K562 (cell line): ENCODE measurements around the gene IL13. TPM values are rescaled to one million over a fixed set of nuclear protein-coding genes. Genes with fewer than 3 reads are reported as not detected.
A peak's percentile ranks its signal among the peaks of the same experiment; 100 is the strongest.

Source experiments
- ATAC-seq: fragments of 200-7000 bp; cut with Tn5 transposase; 3 replicates; pipeline ENCODE4 v1.9.1; 2020; ENCODE audit warnings: moderate library complexity
- BruUV-seq: library from RNA; stranded (reverse); fragments of 400-500 nt; replicated peaks from 2 replicates; lab custom pipeline; 2021; lab: Mats Ljungman, UMichigan
- CTCF ChIA-PET: fragments of 300-600 bp; formaldehyde crosslinking; extraction: SDS; loops from one replicate; lab custom pipeline; 2021; ENCODE audit warnings: low intra/inter-chr PET ratio; lab: Yijun Ruan, JAX
- POLR2A ChIA-PET: fragments of 300-600, 350-650 bp; sonication (Branson Sonifier 250); formaldehyde crosslinking; extraction: SDS; loops from one replicate; lab custom pipeline; 2021; ENCODE audit warnings: antibody characterized with exemption, inconsistent platforms; lab: Yijun Ruan, JAX
- DNase-seq, 4 experiments: peaks; one replicate each; pipeline versions ENCODE4 v3.0.0 to v3.0.0-alpha.2; 2011 to 2018; ENCODE audit warnings: low spot score in 3 of 4, mixed read lengths in 3 of 4; ENCODE audit errors: extremely low read depth in 1 of 4
- FAIRE-seq: peaks from 2 replicates; lab custom pipeline; 2011; peaks lifted over from hg19 to GRCh38; lab: Jason Lieb, UNC
- H2AFZ ChIP-seq: 2 replicates; pipeline ENCODE4 v1.6.0; 2011; ENCODE audit warnings: low read depth, low read length, control low read depth, inconsistent platforms
- H3K27ac ChIP-seq: fragments of 200-600 bp; 3 replicates; pipeline ENCODE4 v1.8.0; 2011; ENCODE audit warnings: low read depth, mild to moderate bottlenecking, control low read depth, inconsistent platforms, low read length, moderate library complexity, mixed read lengths; ENCODE audit errors: extremely low read depth
- H3K27me3 ChIP-seq, 2 experiments: fragments of 300-600 bp in 1 of 2; 2 replicates in 1 of 2; 3 replicates in 1 of 2; pipeline versions ENCODE4 v1.6.0 to v1.8.0; 2011; ENCODE audit warnings: inconsistent platforms in 2 of 2, low read length in 2 of 2, mild to moderate bottlenecking in 1 of 2, mixed read lengths in 1 of 2, moderate library complexity in 1 of 2; ENCODE audit not compliant: control insufficient read depth in 2 of 2, insufficient read depth in 2 of 2
- H3K36me3 ChIP-seq: fragments of 300-600 bp; 3 replicates; pipeline ENCODE4 v1.8.0; 2011; ENCODE audit warnings: mild to moderate bottlenecking, low read length, inconsistent platforms; ENCODE audit not compliant: control insufficient read depth, insufficient read depth
- H3K4me1 ChIP-seq, 2 experiments: fragments of 200-600 bp in 1 of 2; replicated peaks in 1 of 2; 2 replicates in 1 of 2; 3 replicates in 1 of 2; pipeline versions ENCODE4 v1.5.1 to v1.8.0; 2011; ENCODE audit warnings: inconsistent platforms in 2 of 2, low read length in 2 of 2, mild to moderate bottlenecking in 1 of 2, mixed read lengths in 1 of 2, moderate library complexity in 1 of 2; ENCODE audit not compliant: control insufficient read depth in 2 of 2, insufficient read depth in 2 of 2
- H3K4me2 ChIP-seq: 2 replicates; pipeline ENCODE4 v1.6.1; 2011; ENCODE audit warnings: low read length, control low read depth, inconsistent platforms, mixed read lengths; ENCODE audit not compliant: insufficient read depth
- H3K4me3 ChIP-seq: fragments of 200-600 bp; sonication (generic), shearing (Covaris generic); 2 replicates; pipeline ENCODE4 v1.5.1; 2016; ENCODE audit warnings: control low read depth, inconsistent platforms
- H3K79me2 ChIP-seq: fragments of 200-600 bp; 3 replicates; pipeline ENCODE4 v1.8.0; 2011; ENCODE audit warnings: low read length, inconsistent platforms; ENCODE audit not compliant: control insufficient read depth, insufficient read depth
- H3K9ac ChIP-seq, 2 experiments: 2 replicates each; pipeline versions ENCODE4 v1.6.0 to v1.6.1; 2011; ENCODE audit warnings: low read depth in 2 of 2, low read length in 2 of 2, control low read depth in 1 of 2, inconsistent platforms in 1 of 2, mild to moderate bottlenecking in 1 of 2, mixed read lengths in 1 of 2; ENCODE audit not compliant: insufficient read depth in 1 of 2
- H3K9me1 ChIP-seq: one replicate; pipeline ENCODE4 v1.6.0; 2011; ENCODE audit warnings: inconsistent platforms, mild to moderate bottlenecking, low read length, moderate library complexity; ENCODE audit not compliant: control insufficient read depth, insufficient read depth
- H3K9me3 ChIP-seq: replicated peaks from 2 replicates; pipeline ENCODE4 v1.5.1; 2011; ENCODE audit warnings: low read depth, low read length, inconsistent platforms; ENCODE audit not compliant: control insufficient read depth, insufficient read depth
- H4K20me1 ChIP-seq: replicated peaks from 2 replicates; pipeline ENCODE4 v1.6.1; 2011; ENCODE audit warnings: low read length, inconsistent platforms, mixed read lengths; ENCODE audit not compliant: control insufficient read depth, insufficient read depth
- POLR2G ChIP-seq: fragments of 200-400 bp; formaldehyde crosslinking; IDR thresholded peaks from 2 replicates; pipeline ENCODE4 v1.6.1; 2017; ENCODE audit warnings: low read depth, mild to moderate bottlenecking, antibody characterized with exemption, low read length, moderate library complexity
- WGBS: fragments of 100-300 bp; shearing (Covaris generic); methylation state at CpG from one replicate; pipeline ENCODE4 v1.1.6; 2016; ENCODE audit warnings: low coverage, mixed read lengths; ENCODE audit not compliant: insufficient coverage; ENCODE audit errors: missing lambda C conversion rate; 5-methylcytosine and 5-hydroxymethylcytosine counted together
- in situ Hi-C: fragments of 300-500 bp; cut with MboI; formaldehyde crosslinking; loops from 4 replicates; pipeline ENCODE4 v1.15.0; 2018; ENCODE audit warnings: inconsistent platforms, mixed read lengths
- intact Hi-C: fragments of 100-400 bp; cut with micrococcal nuclease; formaldehyde crosslinking; loops from 2 replicates; pipeline ENCODE4 v1.14.2; 2022
- polyA plus RNA-seq, 8 experiments: library from polyadenylated mRNA; depleted of rRNA in 4 of 8; stranded (reverse) in 5 of 8; unstranded in 3 of 8; fragments of >200 nt; fragmentation: Nextera tagmentation in 2 of 8; fragmentation: Illumina TruSeq in 1 of 8; extraction: Ambion mirVana in 2 of 8; extraction: Trizol in 1 of 8; gene quantifications; 2 replicates each; pipeline versions ENCODE4 v1.2.1 to v1.2.3, GENCODE V29; 2011 to 2014; ENCODE audit warnings: inconsistent platforms in 1 of 8, missing spikeins in 1 of 8
- total RNA-seq, 7 experiments: library from RNA; depleted of rRNA in 6 of 7; stranded (reverse); fragments of >200 nt in 6 of 7; fragmentation: Illumina TruSeq in 2 of 7; extraction: Trizol in 2 of 7; gene quantifications; 2 replicates each; pipeline versions ENCODE4 v1.2.1 to v1.2.3, GENCODE V29; 2011 to 2021; ENCODE audit warnings: low replicate concordance in 1 of 7
- TF ChIP-seq, protein P1 (sequence below): fragments of 450-650 bp; IDR thresholded peaks from 2 replicates; pipeline ENCODE4 v1.6.1; 2018; ENCODE audit not compliant: partially characterized antibody

Gene IL13
- total and polyA plus RNA-seq, 9 of the 15 experiments (the other 6 are each of a cell fraction or from before 2014, with no cell fraction given), result not detected

DNA sequence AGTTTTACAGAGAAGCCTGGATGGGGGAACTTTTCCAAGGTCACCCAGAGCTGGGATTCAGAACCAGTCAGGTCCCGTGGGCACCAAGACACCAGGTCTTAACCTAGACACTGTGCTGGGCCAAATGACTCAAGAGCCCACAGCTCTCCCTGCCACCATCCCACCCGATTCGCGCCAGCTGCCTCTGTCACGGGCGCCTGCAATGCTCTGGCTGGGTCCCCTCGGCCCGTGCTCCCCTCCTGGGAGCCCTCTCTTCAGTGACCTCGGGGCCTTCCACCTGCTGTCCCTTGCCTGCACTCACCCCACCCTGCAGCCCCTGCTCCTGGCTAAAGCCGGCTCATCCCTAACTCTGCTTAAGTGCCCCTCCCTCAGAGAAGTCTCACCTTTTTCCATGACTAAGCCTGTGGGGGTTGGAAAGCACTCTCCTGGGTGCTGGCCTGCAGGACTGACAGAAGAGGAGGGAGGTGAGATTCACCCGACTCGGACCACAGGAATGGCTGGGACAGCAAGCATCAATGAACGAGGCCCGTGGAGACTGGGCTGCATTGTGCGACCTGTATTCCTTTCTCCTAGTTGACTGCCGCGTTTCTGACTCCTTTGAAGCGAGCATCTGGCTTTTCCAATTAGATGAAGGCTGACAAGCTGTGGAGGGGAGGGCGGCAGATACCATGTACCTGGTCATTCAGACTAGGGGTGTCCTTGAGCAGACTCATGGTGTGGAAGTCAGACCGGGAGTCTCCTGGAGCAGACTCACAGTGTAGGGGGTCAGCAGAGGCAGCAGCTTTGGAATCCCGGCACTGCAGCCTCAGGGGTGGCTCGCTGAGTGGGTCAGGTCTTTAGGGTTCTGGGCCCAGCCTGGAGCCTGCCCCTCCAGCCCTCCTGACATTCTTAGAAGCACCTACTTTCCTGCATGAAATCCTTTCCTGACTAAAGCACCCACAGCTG is 10.1 kb downstream of the IL13 start:
- Histone ChIP-seq H3K36me3 (no peaks in the 10 kb centered on the region), H3K9me3 (no peaks in the 10 kb centered on the region), H4K20me1 (no peaks in the 10 kb centered on the region), H3K27ac (no peak overlapping the region), H3K9me1 (no peaks in the 10 kb centered on the region), H3K4me2 (no peak overlapping the region), H3K4me3 (no peak overlapping the region), H3K27me3 (no peaks in the 10 kb centered on the region), H3K4me1 (peaks cover 51 to 62% of the 10 kb centered on the region in 2 experiments), H3K9ac (peak overlapping the region in 1 of 2 experiments; percentile 37; a peak in 1 of 4 replicates), H3K79me2 (no peaks in the 10 kb centered on the region), H2AFZ (0 out of 2 replicates have a peak overlapping the region, but pooled peaks have one; percentile 7)
- ChIA-PET POLR2A (interaction anchor here (1.0 kb wide), 1 partner anchor 9 kb away, joined by 3 read pairs; no protein-coding TSS in a partner anchor), CTCF (no interaction called here)
- intact Hi-C loops (no loop called here), in situ Hi-C loops (no loop called here)
- no peak for ATAC-seq
- no peak for TF ChIP-seq POLR2G
- TF ChIP-seq, protein P1, sequence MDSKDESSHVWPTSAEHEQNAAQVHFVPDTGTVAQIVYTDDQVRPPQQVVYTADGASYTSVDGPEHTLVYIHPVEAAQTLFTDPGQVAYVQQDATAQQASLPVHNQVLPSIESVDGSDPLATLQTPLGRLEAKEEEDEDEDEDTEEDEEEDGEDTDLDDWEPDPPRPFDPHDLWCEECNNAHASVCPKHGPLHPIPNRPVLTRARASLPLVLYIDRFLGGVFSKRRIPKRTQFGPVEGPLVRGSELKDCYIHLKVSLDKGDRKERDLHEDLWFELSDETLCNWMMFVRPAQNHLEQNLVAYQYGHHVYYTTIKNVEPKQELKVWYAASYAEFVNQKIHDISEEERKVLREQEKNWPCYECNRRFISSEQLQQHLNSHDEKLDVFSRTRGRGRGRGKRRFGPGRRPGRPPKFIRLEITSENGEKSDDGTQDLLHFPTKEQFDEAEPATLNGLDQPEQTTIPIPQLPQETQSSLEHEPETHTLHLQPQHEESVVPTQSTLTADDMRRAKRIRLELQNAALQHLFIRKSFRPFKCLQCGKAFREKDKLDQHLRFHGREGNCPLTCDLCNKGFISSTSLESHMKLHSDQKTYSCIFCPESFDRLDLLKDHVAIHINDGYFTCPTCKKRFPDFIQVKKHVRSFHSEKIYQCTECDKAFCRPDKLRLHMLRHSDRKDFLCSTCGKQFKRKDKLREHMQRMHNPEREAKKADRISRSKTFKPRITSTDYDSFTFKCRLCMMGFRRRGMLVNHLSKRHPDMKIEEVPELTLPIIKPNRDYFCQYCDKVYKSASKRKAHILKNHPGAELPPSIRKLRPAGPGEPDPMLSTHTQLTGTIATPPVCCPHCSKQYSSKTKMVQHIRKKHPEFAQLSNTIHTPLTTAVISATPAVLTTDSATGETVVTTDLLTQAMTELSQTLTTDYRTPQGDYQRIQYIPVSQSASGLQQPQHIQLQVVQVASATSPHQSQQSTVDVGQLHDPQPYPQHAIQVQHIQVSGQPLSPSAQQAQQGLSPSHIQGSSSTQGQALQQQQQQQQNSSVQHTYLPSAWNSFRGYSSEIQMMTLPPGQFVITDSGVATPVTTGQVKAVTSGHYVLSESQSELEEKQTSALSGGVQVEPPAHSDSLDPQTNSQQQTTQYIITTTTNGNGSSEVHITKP, result peak; percentile 64
- FAIRE-seq, result no peak
- no TSS peak for BruUV-seq
- DNase-seq, result peak in 1 of 4 experiments; percentile 6
- WGBS, result 77% methylated on average over 11 of the region's 22 CpGs
